Dedifferentiated amniotic fluid mesenchymal stem cell (primary cell): ENCODE data around the gene ZNF236.
"Not testable (repeated sequence)": the region's sequence is repeated elsewhere in the genome, so short reads cannot be mapped to it uniquely, and the experiment has no call there.

Experiments used
- DNase-seq: peaks from one replicate; pipeline ENCODE4 v3.0.0-alpha.2; 2016; ENCODE audit errors: extremely low spot score

Gene ZNF236

DNA sequence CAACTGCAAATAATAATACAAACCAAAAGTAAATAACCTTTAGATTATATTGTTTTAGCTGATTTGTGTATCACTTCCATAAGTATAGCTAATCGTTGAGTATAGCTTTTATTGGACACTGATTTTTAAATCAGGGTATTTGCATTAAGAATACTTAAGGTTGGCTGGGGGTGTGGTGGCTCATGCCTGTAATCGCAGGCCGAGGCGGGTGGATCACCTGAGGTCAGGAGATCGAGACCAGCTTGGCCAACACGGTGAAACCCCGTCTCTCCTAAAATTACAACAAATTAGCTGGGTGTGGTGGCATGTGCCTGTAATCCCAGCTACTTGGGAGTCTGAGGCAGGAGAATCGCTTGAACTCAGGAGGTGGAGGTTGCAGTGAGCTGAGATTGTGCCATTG lies 122.0 kb downstream of the ZNF236 start:
- DNase-seq, result not testable (repeated sequence)

DNA sequence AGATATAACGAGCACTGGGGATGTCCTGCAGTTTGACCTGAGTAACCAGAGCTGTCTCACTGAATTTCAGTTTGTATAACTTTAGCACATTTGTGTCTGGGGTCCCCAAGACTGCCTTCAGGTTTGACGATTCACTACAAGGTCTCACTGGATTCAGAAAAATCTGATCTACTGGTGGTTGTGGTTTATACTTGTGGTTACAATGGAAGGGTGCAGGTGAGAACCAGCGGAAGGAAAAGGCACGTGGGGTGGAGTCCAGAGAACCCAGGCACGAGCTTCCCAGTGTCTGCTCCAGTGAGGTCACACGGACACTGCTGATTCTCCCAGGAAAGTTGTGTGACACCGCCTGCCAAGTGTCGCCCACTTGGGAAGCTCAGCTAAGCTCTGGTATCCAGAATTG lies 126.0 kb downstream of the ZNF236 start:
- DNase-seq, result no peak

DNA sequence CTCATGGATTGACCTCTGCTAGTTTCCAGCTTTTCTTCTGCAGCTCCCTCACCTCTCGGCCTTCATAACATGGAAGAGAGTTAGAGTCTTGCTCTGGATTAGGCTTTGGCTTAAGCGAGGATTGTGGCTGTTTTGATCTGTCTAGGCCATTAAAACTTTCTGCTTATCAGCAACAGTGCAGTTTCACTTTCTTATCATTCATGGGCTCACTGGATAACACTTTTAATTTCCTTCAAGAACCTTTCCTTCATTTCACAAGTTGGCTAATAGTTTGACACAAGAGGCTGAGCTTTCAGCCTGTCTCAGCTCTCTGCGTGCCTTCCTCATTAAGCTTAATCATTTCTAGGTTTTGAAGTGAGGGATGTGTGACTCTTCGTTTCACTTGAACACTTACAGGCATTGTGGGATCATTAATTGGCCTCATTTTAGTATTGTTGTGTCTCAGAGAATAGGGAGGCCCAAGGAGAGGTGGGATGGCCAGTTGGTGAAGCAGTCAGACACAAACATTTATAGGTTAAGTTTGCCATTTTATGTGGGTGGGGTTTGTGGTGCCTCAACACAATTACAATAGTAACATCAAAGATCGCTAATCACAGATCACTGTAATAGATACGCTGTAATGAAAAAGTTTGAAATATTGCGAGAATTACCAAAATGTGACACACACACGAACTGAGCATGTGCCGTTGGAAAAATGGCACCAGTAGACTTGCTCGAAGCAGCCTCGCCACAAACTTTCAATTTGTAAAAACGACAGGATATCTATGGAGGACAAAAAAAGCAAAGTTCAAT lies 129.3 kb downstream of the ZNF236 start:
- no peak for DNase-seq

DNA sequence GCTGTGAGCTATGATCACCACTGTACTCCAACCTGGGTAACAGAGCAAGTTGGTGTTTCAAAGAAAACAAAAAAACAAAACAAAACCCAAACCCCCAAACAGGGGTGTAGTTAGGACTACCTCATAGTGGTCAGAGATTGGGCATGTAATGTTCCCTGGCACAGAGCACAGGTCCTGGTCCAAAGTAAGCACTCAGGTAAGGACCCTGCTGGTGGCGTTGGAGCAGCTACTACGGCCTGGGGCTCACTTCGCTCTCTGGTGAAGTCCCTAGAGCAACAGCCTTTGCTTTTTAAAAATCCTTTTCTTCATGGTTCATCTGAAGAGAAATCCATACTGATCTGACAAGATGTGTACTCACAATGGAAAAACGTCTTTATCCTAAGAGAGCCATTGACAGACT lies 130.4 kb downstream of the ZNF236 start:
- DNase-seq, result no peak

DNA sequence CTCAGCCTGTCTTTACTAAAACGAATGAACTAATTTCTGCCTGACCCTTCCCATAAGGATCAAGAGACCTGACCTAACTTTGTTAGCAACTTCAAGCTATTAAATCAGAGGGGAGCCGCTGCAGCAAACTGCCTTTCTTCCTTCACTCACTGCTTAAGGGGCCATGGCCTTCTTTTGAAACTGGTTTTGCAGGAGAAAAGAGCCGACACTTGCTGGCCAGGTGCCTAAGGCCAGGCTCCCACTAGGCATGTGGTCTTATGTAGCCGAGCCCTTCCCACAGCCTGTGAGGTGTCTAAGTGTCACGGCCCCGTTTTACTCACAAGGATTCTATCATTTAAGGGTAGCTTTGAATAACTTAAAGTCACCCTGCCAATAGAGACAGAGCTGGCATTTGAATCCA lies 130.8 kb downstream of the ZNF236 start:
- DNase-seq, result no peak

DNA sequence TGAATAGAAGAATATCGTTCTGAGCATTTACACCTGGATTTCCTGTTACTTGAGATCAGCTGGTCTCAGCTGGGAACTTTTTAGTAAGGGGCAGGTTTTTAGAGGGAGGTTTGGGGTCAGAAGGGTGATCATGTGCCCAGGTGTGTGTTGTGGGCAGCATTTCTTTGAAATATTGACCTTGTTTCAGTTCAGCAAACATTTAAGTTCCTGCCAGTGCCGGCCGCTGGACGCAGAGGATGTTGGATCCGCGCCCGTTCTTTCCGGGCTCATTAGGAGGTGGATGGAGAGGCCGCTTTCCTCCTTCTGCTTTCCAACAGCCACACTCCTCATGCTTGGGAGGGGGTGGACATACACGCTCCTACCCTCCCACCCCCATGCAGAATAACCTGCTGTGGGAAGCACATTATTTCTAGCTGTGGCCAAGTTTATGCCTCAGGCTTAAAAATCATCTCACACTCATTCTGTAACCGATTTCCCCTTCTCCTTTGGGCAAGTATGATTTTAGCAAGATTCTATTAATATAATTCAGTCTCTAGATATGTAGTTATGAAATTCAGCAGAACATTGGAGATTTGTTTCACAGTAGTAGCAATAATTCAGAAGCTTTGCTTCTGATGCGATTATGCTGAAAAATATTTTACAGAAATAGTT lies 131.4 kb downstream of the ZNF236 start:
- DNase-seq, result no peak

DNA sequence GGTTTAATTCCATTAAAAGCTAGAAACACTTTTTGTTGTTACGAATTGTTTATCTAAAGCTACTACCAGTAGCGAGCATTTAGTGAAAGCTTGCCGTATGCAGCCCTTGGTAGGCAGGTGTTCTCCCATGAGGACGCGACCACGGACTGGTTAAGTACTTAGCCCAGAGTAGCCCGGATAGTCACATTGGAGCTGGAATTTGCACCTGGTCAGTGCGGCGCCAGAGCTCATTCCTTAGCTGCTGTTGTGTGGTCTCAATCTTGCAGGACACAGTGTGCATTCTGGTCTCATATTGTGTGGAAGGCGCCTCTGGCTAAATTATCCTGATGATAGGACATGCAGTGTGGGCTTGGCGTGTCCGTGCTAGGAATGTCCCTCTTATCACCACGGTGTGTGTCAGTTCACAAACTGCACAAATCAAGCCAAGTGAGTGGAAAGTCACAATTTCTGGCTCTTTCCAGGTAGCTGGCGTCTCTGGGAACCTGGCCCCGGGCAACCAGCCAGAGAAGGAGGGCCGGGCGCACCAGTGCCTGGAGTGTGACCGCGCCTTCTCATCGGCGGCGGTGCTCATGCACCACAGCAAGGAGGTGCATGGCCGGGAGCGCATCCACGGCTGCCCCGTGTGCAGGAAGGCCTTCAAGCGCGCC lies 133.3 kb downstream of the ZNF236 start:
- DNase-seq, result no peak

DNA sequence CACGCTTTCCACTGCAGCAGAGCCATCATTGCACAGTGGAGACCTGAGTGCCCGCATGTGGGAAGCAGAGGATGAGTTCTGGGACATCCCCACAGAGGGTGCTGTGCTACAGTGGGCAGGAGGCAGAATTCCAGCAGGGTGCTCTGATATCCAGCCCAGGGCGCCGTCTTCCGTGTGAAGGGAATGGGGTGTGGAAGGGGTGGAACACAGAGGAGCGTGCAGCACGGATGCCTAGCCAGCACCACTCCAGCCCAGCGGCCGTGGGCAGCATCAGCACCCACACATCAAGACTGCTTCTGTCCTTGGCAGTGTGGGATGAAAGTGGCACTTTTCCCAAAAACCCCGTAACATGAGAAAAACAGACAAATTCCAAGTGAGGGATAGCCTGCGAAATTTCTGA lies 134.3 kb downstream of the ZNF236 start:
- no peak for DNase-seq

DNA sequence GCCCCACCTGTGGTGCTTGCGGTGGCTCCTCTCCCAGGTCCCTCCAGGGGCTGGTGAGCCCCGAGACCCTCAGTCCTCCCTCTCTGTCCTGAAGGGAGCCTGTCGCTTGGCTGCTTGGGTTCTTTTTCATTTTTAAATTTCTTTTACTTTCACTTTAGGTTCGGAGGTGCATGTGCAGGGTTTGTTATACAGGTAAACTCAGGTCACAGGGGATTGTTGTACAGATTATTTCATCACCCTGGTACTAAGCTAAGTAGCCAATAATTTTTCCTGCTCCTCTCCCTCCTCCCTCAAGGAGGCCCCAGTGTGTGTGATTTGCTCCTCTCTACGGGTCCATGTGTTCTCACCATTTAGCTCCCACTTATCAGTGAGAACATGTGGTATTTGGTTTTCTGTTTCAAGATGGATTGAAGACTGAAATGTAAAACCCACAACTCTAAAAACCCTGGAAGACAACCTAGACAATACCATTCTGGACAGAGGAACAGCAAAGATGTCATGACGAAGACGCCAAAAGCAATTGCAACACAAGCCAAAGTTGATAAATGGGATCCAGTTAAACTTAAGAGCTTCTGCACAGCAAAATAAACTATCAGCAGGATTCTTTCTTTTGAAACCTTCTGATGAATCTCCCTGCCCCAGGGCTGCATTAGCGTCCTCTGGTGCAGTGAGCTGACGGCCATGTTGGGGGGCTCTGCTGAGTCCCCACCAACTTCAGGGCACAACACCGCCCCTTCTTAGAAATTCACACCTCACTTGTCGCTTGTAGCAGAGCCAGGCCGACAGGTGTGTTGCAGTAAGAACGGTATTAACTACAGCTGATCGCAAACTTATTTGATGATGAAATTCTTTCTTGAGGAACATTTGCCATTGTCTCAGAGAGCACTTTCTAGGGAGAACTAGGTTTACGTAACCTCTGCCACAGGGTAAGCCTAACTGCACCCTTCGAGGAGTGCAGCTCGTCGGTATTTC lies 135.3 kb downstream of the ZNF236 start:
- no peak for DNase-seq

DNA sequence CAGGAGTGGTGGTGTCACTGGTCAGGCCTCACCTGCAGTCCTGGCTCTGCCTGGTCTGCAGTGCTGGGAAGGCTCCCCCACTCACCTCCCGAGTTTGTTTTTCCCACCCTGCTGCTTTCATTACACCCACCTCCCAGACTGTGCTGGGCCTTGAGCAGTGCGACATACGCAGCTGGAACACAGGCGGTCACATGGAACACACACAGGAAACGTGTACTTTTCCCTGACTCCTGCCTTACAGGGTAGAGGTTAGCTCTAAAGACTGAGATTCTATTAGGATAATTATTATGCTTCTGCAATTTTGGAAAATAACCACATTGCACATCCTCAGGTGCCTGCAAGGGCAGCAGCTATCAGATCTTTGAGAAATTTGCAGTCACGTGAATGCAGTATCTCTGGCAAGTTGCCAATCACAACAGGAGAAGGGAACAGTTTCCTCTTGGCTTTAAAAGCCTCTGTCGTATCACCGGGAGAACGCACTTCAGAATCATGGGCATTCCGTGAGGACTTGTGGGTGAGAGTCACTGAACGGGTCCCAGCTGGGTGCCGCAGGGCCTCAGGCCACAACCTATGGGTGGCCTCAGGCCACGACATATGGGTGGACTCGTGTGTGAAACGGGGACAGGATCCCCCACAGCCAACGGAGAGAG lies 136.5 kb downstream of the ZNF236 start:
- no peak for DNase-seq

DNA sequence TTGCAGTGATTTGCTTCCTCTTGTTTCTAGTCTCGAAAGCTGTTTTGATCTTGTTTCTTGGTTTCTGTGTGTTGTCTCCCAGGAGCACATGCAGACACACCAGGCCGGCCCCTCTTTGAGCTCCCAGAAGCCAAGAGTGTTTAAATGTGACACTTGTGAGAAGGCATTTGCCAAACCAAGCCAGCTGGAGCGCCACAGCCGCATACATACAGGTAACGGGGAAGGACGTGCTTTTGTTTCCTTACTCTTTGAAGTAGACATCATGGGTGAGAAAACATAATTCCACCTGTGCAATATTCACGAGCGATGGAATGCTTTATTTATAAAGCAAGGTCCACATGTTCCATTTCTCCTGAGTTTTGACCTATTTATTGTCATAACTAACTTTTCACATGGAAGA lies 137.2 kb downstream of the ZNF236 start:
- no peak for DNase-seq

DNA sequence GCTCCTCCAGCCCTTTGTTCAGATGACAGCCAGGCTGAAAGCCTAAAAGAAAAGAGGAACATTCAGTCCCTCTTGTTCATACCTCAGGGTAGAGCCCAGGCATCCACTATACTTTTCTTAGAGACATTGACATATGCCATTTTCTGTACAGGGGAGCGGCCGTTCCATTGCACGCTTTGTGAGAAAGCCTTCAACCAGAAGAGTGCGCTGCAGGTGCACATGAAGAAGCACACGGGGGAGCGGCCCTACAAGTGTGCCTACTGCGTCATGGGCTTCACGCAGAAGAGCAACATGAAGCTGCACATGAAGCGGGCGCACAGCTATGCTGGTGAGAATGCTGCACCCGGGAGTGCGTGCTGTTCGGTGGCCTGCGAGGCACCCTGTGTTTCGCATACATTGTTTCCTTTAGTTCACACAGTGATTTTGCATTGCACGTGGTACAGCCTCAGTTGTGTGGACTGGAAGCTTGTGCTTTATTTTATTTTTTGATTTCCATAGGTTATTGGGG lies 138.2 kb downstream of the ZNF236 start:
- no peak for DNase-seq

DNA sequence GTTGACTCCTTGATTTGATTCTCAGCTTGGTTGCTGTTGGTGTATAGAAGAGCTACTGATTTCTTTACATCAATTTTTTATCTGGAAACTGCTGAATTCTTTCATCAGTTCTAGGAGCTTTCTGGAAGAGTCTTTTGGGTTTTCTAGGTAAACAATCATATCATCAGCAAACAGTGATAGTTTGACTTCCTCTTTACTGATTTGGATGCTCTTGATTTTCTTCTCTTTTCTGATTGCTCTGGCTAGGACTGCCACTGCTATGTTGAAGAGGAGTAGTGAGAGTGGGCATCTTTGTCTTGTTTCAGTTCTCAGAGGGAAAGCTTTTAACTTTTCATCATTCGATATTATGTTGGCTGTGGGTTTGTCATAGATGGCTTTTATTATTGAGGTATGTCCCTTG lies 140.5 kb downstream of the ZNF236 start:
- no peak for DNase-seq

DNA sequence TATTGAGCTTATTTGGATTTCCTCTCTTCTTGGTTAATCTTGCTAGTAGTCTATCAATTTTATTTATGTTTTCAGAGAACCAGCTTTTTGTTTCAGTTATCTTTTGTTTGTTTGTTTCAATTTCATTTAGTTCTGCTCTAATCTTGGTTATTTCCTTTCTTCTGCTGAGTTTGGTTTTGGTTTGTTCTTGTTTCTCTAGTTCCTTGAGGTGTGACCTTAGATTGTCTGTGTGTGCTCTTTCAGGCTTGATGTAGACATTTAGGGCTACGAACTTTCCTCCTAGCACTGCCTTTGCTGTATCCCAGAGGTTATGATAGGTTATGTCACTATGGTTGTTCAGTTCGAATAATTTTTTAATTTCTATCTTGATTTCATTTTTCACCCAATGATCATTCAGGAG lies 141.6 kb downstream of the ZNF236 start:
- no peak for DNase-seq

DNA sequence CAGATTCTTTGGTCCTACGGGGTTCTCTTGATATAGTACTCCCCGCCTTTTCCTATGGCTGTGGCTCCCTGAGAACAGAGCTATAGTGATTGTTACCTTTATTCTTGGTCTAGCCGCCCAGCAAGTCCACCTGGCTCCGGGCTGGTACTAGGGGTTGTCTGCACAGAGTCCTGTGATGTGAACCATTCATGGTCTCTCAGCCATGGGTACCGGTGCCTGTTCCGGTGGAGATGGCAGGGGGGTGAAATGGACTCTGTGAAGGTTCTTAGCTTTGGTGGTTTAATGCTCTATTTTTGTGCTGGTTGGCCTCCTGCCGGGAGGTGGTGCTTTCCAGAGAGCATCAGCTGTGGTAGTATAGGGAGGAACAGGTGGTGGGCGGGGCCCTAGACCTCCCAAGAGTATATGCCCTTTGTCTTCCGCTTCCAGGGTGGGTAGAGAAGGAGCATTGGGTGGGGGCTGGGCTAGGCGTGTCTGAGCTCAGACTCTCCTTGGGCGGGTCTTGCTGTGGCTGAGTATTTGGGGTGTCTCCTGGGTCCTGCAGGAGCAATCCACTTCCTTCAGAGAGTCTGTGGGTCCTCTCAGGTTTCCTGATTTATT lies 143.3 kb downstream of the ZNF236 start:
- DNase-seq, result not testable (repeated sequence)

DNA sequence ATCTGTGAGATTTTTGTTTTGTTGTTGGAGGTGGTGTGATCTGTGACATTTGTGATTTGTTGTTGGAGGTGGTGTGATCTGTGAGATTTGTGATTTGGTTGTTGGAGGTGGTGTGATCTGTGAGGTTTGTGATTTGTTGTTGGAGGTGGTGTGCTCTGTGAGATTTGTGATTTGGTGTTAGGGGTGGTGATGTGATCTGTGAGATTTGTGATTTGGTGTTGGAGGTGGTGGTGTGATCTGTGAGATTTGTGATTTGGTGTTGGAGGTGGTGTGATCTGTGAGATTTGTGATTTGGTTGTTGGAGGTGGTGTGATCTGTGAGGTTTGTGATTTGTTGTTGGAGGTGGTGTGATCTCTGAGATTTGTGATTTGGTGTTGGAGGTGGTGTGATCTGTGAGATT lies 144.9 kb downstream of the ZNF236 start:
- DNase-seq, result not testable (repeated sequence)

DNA sequence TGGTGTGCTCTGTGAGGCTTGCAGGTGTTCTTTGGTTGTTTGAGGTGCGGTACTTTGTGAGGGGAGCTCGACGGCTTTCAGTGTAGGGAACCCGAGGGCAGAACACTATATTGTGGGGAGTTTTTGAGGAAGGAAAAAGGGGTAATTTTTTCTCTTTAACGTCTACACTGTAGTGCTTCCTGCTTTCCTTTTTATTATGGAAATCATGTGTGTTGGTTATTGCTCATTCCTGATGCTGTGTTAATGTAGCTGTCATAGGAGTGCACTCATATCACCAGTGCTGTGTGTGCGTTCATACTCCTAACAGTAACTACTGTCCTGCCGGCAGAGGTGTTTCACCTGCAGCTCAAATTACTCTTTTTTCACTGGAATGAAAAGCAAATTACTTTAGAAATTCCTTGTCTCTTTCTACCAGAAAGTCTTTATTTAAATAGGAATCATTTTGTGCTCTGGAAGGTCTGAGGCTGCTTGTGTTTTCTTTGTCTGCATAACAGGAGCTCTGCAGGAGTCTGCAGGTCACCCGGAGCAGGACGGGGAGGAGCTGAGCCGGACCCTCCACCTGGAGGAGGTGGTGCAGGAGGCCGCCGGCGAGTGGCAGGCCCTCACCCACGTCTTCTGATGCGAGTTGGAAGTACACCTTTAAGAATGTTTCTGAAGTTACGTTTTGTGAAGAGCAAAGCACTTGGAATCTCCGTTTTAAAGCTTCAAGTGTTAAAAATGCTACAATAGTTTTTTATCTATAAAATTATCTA lies 145.5 kb downstream of the ZNF236 start:
- no peak for DNase-seq

DNA sequence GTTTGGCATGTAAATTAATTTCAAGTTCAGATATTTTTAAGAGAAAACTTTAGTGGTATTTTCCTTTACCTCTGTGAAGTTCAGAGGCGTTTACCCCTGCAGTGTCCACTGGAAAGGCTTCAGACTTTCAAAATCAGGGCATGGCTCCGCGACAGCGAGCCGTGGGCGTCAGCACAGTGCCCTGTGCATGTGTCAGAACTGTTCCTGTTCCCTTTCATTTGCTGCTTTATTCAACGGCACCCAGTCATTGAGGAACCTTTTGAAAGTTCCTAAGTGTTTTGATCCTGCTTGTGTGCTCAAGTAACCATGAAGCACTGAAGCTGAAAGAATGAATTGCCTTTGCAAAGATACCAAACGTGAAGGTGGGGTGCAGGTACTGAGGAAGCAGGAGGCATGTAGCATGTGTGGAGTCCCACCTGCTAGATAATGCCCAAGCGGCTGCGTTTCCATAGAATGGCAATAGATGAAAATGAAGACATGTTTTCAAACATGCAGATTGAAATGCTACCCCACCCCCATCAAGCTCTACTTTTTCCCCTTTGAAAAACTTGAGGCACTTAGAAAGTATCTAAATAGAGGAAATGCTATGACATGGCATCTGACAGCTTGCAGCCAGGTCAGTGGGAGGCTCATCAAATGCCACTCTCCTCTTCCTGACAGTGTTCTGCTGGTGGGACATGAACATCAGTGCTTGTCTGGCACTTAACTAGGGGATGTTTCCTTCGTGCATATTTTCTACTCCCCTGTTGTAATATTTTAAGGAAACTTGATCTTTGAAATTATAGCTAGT lies 148.6 kb downstream of the ZNF236 start:
- no peak for DNase-seq

DNA sequence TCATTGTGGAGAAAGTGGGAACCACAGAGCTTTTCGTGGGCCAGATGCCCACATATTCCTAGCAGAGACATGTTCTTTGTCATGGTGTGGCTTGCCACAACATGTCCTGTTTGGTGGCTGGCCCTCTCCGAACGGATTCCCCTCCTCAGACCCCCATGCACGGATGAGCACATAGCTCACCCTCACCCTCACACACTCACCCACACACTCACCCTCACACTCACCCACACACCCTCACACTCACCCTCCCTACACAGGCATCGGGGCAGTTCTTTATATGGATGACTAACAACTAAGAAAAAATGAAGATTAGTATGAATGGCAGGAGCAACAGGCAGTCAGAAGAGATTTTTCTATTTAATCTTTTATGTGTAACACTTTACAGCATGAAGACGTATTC lies 149.9 kb downstream of the ZNF236 start:
- no peak for DNase-seq
